Endometrial microvascular endothelial cells (primary cell): Measurements from ENCODE around the gene HLA-F. TPM values are rescaled to one million over a fixed set of nuclear protein-coding genes. Genes with fewer than 3 reads are reported as not detected.

Experiments
- in situ Hi-C: cut with HindIII; loops from 2 replicates; pipeline ENCODE4 v1.10.0; 2017; ENCODE audit warnings: low sequenced_read_pairs, low pct_unique_long_range_greater_than_20kb; ENCODE audit errors: inconsistent ontology term
- total RNA-seq: library from RNA; depleted of rRNA; stranded (reverse); fragments of >200 nt; gene quantifications from one replicate; pipeline ENCODE4 v1.2.3, GENCODE V29; 2015; ENCODE audit errors: inconsistent ontology term

The HLA-F gene
- 13.4 TPM for total RNA-seq

DNA sequence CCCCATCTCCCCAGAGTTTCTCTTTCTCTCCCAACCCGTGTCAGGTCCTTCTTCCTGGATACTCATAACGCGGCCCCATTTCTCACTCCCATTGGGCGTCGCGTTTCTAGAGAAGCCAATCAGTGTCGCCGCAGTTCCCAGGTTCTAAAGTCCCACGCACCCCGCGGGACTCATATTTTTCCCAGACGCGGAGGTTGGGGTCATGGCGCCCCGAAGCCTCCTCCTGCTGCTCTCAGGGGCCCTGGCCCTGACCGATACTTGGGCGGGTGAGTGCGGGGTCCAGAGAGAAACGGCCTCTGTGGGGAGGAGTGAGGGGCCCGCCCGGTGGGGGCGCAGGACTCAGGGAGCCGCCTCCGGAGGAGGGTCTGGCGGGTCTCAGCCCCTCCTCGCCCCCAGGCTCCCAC lies at the start of gene HLA-F:
Gene HLA-F (plus strand): TSS at position 173 of the 404 bp plus-strand sequence. CDS start 30 bp downstream, at position 203.
- in situ Hi-C loops, result no loop called here

DNA sequence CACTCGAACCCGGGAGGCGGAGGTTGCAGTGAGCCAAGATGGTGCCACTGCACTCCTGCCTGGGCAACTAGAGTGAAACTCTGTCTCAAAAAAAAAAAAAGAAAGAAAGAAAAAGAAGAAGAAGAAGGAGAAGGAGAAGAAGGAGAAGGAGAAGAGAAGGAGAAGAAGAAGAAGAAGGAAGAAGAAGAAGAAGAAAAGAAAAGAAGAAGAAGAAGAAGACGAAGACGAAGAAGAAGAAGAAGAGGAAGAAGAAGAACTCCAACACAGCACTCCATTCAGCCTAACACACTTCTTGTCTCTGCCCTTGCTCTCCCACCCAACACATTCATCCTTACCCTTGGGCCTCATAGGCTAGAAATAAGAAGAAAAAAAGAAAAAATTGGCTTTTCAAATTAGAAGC lies 49.2 kb upstream of the HLA-F start:
- in situ Hi-C loops, result no loop called here

DNA sequence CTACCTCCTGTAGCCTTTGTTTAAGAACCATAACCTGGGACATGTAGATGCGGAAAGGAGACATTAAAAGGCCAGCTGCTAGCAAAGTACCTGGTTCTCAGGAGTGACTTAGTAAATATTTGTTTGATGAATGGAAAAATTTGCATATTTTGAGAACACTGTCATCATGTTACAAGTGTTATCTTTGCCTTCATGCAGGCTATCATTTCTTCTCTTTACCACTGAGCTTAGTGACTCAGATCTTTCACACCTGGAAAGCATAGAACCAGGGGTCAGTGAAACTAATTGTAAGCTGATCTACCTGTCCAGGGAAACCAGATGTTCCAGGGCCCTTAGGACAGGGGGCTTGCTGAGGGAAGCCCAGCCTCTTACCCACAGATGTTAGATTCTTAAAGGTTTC lies 47.7 kb upstream of the HLA-F start:
- in situ Hi-C loops, result no loop called here

DNA sequence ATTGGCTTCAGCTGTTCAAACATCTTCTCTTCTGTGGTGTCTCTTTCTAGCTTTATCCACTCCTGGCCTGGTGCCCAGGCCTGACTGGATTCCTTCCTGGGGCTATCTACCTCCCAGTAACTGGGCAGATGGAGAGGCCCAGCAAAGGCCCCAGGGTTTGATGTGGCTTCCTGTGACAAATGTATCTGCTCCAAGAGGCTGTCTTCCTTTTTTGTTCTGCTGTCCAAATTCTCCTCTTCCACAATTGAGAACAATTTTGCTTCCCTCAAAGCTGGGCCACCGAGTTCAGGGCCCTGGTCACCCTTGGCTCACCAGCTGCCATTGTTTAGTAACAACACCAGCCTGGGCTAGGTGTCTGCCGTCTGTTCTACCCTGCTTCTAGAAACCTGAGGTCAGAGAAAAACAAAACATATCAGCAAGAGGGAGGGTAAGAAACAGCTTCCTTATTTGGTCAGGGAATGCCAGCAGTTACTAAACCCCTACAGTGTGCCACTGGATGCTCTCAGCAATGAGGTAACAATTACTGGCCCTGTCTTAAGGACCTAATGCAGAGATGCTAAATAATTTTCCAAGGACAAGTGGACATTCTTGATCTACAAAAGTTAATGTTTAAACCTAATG lies 46.1 kb upstream of the HLA-F start:
- in situ Hi-C loops, result no loop called here

DNA sequence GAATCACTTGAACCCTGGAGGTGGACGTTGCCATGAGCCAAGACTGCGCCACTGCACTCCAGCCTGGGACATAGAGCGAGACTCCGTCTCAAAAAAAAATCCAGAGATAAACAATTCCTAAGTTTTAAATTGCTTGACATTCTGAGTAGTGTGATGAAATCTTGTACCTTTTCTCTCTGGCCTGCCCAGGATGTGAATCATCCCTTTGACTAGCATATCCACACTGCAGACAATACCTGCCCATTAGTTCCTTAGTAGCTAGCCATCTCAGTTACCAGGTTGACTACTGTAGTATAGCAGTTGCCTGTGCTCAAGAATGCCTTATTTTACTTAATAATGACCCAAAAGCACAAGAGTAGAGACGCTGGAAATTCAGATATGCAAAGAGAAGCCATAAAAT lies 45.1 kb upstream of the HLA-F start:
- in situ Hi-C loops, result no loop called here

DNA sequence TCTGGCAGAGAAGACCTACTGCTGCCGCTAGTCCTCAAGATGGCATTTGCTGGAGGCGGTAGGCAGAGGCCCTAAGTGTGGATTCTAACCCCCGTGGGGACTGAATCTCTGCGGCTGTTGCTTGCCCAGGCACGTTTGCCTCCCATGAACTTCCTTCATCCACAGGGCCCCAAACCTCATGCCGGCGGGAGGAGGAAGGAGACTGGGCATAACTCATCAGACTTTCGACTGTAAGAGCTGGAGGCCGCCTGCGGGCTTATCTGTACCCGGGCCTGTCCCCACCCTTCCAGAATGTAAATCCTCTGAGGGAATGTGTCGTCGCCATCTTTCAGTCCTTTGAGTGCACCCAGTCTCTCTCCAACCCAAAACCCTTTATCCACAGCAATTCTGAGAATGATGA lies 43.3 kb upstream of the HLA-F start:
- in situ Hi-C loops, result no loop called here

DNA sequence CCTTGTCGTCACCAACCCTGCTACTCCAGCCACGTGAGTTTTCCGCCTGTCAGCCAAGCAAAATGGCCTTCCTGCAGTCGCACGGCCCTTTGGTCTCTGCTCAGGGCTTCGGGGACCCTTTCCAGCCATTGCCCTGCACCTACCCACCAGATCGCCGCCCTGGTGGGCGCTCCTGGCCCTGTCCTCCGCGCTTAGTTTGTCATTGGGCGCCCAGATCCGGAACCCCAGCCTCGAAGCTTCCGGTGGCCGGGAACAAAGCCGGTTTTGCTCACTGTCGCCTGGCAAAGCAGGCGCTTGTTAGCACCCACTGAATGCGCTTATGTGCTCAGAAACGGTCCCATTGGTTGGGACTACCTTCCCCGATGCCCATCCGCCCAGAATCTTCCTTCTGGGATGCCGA lies 42.8 kb upstream of the HLA-F start:
- in situ Hi-C loops, result no loop called here

DNA sequence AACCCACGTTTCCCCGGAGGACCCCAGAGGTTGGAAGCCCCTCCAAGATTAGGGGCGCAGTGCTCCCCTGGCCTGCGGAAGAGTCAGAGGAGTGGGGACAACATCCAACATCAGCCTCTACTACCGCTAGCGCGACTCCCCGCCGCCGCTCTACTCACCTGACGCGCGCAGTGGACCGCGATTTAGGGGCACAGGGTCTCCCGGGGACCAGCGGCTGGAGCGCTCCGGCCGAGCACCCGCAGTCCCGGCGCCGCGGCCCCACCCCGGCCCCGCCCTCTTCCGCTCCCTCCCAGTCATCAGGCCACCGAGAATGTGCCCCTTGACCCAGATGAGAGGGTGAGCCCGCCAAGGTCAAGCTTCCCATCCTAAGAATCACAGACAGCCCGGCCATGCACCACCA lies 42.3 kb upstream of the HLA-F start, which contains the start of gene ZFP57:
Gene ZFP57 (minus strand): TSS at position 249 of the 400 bp plus-strand sequence. CDS start 4,149 bp downstream, outside the sequence.
- in situ Hi-C loops, result no loop called here

DNA sequence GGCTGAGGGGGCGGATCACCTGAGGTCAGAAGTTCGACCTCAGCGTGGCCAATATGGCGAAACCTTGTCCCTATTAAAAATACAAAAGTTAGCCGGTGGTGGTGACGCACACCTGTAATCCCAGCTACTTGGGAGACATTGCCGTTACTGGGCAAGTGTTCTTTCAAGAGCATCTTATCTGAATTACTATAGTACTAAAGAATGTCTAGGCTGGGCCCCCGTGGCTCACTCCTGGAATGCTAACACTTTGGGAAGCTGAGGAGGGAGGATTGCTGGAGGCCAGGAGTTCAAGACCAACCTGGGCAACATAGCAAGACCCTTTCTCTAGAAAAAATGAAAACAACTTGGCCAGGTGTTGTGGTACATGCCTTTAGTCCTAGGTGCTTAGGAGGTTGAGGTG lies 41.4 kb upstream of the HLA-F start:
- in situ Hi-C loops, result no loop called here

DNA sequence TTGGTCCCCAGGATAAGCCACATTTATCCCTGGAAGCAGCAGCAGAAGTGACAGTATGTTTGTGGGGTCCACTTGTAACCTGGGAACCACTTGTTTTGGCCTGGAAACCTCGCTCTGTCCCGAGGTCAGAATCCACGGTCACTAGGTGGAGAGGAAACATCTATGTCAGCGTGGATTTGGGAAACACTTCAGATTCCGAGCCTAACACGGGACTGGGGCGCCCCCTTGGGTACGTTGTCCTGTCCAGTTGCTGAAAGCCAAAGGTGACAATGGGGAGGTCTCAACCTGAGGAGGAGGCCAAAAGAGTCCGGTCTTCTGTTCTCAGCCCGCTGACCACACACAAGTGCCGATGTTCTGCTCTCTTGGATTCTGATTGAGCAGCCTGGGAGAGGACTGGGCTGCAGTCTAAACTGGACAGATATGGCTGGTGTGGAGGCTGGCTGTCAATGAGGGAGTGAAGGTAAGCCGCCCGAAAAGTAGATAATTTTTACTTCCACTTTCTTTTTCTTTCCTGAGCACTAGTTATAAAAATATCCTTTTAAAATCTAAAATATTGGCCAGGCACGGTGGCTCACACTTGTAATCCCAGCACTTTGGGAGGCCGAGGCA lies 37.4 kb upstream of the HLA-F start:
- in situ Hi-C loops, result no loop called here

DNA sequence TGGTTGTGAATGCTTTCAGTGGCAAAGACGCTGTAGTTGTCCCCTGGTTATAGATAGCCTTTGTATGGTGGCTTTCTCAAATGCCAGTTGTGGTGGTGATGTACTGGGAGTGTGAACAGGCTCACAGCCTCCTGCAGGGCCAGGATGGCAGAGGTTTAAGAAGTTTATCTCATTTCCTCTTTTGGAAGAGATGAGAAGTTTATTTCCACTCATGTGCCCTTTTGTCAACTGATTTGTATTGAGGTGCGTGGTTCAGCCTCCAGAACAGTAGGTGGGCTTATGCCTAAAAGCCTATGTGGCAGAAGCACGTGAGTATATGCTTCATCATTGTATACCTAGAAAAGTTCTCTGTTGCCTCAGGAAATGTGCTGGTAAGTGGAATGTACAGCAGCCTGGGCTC lies 28.6 kb upstream of the HLA-F start:
- in situ Hi-C loops, result no loop called here

DNA sequence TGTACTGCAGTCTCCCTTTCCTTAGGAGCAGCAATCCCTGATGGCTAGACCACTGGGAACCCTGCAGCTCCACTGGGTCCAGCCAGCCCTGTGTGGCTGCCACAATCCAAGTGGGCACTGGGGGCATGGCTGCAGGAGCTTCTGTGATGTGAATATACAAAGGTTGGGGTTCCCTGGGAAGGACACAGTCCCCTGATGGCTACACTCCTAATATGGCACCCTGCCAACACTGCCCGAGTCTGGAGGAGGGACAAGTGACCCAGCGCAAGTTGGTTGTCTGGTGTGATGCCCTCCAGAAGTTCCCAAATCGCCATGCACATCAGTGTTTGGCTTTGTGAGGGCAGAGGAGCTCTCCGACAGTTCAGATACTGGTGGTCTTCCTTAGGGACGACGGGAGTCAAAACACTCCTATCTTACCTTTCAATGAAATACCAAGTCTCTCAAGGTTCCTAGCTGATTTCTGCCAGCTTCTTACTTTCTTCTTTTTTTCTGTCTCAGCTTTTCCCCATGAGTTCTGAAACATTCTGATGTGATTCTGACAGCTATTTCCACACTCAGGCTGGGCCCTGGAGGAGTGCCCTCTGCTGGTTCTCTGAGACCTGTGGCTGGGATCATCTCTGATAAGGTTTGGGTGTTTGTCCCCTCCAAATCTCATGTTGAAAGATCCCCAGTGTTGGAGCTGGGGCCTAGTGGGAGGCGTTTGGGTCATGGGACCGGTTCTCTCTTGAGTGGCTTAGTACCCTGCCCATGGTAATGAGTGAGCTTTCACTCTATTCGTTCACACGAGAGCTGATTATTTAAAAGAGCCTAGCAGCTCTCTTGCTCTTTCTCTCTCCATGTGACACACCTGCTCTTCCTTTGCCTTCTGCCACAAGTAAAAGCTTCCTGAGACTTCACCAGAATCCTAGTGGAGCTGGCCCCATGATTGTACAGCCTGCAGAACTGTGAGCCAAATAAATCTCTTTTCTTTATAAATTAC lies 26.8 kb upstream of the HLA-F start:
- in situ Hi-C loops, result no loop called here

DNA sequence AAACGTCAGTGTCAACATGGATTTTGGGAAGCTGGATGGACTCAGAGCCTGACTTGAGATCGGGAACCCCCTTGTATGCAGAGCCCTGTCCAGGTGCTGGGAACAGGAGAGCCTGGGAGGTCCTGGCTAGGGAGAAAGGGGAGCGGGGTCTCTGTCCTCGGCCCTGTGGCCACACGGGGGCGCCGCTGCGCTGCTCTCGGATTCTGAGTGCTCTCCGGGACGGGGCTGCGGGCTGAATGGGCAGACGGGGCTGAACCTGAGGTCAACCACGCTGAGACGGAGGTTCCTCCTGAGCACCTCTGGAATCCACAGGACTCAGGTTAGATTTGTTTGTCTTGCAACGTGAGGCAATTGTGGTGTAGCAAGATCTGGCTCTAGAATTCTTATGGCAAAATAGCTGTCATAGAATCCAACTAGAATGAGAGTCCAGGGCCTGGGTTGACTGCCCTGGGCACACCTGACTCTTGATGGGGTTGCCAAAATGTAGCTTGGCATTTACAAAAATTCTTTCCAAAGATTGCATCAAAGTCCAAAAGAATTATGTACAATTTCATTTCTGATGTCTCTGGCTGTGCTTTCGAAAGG lies 20.6 kb upstream of the HLA-F start:
- in situ Hi-C loops, result no loop called here

DNA sequence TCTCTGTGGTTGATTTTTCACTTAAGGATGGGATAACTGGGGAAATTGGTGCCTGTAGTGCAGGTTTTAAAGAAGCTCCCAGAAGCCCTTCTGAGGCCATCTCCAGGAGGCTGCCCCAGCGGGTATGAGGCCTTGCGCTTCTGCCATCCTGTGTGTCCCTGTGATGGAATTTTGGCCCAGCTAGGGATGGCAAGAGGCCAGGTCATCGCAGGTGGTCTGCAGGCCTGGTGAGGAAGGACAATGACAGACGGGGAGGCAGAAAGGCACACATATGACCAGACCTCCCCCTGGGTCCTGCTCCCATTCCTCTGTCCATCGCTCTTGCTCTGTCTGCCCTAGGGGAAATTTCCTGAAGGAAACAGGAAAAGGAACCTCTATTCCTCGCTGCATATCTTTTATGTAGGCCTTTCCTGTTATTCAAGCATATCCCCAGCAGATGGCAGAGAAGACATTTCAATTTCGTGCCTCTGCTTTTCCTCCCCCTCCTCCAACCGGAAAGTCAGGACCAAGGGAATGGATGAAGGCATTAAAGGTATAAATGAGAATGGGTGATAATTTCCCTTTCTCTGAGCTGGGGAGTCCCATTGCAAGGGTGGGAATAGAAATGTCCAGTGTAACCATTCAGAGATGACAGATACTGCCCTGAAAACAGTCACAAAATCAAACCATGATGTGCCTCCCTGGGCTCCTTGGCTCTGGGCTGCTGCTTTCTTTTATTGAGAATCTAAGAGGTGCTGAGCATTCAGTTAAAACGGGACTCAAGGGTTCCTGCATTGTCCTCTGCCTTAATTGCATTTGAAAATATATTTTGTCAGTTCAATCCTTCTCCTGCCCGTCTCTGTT lies 17.6 kb upstream of the HLA-F start:
- in situ Hi-C loops, result no loop called here

DNA sequence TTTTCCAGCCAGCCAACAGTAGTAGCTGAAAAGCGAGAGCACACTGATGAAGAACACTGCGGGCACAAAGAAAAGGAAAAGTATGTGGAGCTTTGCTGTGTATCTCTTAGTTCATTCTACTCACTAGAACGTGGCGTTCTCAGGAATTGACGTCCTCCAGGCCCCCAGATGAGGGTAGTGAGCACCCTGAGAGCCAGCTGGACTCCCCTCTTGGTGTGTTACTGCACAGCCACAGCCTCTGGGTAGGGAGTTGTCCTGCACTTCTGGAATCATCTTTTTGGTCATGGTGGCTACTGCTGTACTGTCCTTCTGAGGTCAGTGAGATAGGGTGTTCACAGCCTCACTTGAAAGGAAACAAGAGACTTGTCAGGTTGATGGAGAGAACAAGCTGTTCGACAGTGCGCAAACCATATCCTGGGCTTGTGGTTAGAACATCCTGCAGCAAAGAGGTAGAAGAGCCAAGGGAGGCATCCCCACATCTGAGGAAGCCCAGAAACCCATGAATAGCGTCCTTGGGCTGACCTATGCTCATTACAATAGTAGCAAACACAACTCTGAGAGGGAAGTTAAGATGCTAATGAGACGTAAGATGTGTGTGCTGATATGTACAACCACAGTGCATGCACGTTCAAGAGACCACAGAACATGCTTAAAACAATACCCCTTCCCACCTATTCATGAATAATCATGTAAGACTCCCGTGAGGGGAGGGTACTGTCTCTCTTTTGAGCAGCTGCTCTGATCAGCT lies 14.6 kb upstream of the HLA-F start:
- in situ Hi-C loops, result no loop called here

DNA sequence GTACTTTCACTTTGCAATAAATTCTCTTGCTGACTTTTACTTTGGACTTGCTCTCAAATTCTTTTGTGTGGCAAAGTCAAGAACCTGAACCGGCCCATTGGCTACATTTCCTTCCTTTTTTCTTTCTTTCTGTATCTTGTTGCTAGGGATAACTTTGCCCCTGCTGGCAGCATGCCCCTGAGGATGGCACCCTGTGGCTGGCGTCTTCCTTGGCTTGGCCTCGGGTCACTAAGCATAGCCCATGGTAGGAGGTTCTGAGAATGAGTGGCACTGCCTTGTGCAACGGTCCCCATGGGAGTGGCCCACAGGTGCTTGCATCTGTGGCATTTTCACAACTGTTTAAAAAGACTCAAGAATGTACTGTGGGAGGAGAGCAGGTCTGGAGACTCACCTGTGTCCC lies 14.0 kb upstream of the HLA-F start:
- in situ Hi-C loops, result no loop called here

DNA sequence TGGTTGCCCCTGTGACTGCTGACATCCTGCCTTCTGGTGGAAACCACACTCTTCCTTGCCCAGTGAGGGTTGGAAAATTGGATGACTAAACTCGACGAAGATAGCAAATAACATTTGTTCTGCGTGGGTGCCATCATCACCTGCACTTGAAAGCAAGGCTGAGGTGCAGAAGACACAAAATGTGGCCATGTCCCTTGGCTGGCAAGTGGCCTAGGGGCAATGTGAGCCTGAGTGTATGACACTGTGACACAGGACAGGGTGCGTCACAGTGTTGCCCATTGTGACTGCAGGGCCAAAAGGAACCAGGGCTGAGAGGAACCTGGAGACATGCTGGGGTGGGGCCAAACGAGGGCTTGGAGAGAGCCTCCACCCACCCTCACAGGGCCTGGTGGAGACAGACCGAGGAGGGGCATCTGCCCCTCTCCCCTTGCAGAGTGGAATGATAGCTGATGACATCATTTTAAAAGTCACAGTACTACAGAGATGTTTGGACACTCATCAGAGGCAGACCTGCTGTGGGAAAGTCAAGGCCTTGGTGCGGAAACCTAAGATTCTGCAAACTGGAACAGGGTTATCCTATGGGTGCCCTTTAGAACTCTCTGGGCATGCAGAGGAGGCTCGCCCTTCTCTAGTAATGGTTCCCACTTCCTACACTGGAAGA lies 12.8 kb upstream of the HLA-F start:
- in situ Hi-C loops, result no loop called here
